Measurements from ENCODE around the gene SLC16A1.

- TF ChIP-seq SUZ12 (IDR thresholded peaks at IDR 0.05) (no peak), ARNT (IDR thresholded peaks at IDR 0.05) (no peak), ELF4 (IDR thresholded peaks at IDR 0.05) (no peak), TARDBP (IDR thresholded peaks at IDR 0.05) (no peak), SP1 (IDR thresholded peaks at IDR 0.05) (no peak), L3MBTL2 (conservative IDR thresholded peaks at IDR 0.05) (no peak), FOXA1 (IDR thresholded peaks at IDR 0.05) (no peak), LEF1 (IDR thresholded peaks at IDR 0.05; ENCODE audit: borderline replicate concordance) (no peak)
These were observed 34.3 kb upstream of the SLC16A1 start for GRCh38 chr1:112990271-112990670.

Measured in HEK293T (cell line).